Small intestine (tissue), 7 donors: ENCODE results near the gene RETREG1. TPM values are rescaled to one million over a fixed set of nuclear protein-coding genes. Genes with fewer than 3 reads are reported as not detected.

Source experiments
- DNase-seq, 2 donors: peaks; one replicate each; pipeline versions ENCODE4 v3.0.0 to v3.0.0-alpha.2; 2013
- FAIRE-seq: peaks from 2 replicates; lab custom pipeline; 2012; peaks lifted over from hg19 to GRCh38; lab: Jason Lieb, UNC
- H3K27ac ChIP-seq, 3 donors: one replicate each; pipeline ENCODE4 v1.5.1; 2013; ENCODE audit warnings: low read length in 2 of 3, mild to moderate bottlenecking in 2 of 3, control low read depth in 1 of 3, inconsistent platforms in 1 of 3, low read depth in 1 of 3, moderate library complexity in 1 of 3
- H3K27me3 ChIP-seq, 3 donors: one replicate each; pipeline ENCODE4 v1.6.1; 2013; ENCODE audit warnings: low read length in 3 of 3, inconsistent platforms in 1 of 3; ENCODE audit not compliant: control insufficient read depth in 3 of 3, insufficient read depth in 3 of 3
- H3K36me3 ChIP-seq, 3 donors: one replicate each; pipeline ENCODE4 v1.6.1; 2013; ENCODE audit warnings: low read length in 3 of 3, inconsistent platforms in 1 of 3, low read depth in 1 of 3, mild to moderate bottlenecking in 1 of 3, moderate library complexity in 1 of 3; ENCODE audit not compliant: control insufficient read depth in 3 of 3, insufficient read depth in 2 of 3
- H3K4me1 ChIP-seq, 3 donors: one replicate each; pipeline ENCODE4 v1.6.1; 2013; ENCODE audit warnings: low read length in 2 of 3, inconsistent platforms in 1 of 3, low read depth in 1 of 3, mild to moderate bottlenecking in 1 of 3, moderate library complexity in 1 of 3; ENCODE audit not compliant: control insufficient read depth in 3 of 3, insufficient read depth in 2 of 3
- H3K4me3 ChIP-seq, 3 donors: one replicate each; pipeline ENCODE4 v1.5.1; 2013; ENCODE audit warnings: low read length in 3 of 3, control low read depth in 1 of 3, inconsistent platforms in 1 of 3, low read depth in 1 of 3, mild to moderate bottlenecking in 1 of 3, moderate library complexity in 1 of 3
- H3K9me3 ChIP-seq, 2 donors: one replicate each; pipeline ENCODE4 v1.6.1; 2013; ENCODE audit warnings: low read depth in 1 of 2, low read length in 1 of 2; ENCODE audit not compliant: control insufficient read depth in 2 of 2, insufficient read depth in 1 of 2
- WGBS, 3 donors: extraction: QIAGEN DNeasy Blood & Tissue Kit; methylation state at CpG; one replicate each; pipeline ENCODE4 v1.1.7; 2013; 5-methylcytosine and 5-hydroxymethylcytosine counted together
- polyA plus RNA-seq, 4 donors: library from polyadenylated mRNA; stranded (reverse) in 3 of 4; unstranded in 1 of 4; fragments of 200-250 nt in 3 of 4; fragments of 120-200 nt in 1 of 4; gene quantifications; one replicate each; pipeline versions ENCODE4 v1.2.1 to v1.2.3, GENCODE V29; 2013
- donor health status: healthy with polysubstance abuse.
- donor health status: control.
- donor health status: control.
- donor health status: Bipolar disorder and iron deficiency.
- donor health status: healthy.

The RETREG1 gene
- polyA plus RNA-seq, 4 donors = 9.5 to 36.0 (median 18.3) TPM

DNA sequence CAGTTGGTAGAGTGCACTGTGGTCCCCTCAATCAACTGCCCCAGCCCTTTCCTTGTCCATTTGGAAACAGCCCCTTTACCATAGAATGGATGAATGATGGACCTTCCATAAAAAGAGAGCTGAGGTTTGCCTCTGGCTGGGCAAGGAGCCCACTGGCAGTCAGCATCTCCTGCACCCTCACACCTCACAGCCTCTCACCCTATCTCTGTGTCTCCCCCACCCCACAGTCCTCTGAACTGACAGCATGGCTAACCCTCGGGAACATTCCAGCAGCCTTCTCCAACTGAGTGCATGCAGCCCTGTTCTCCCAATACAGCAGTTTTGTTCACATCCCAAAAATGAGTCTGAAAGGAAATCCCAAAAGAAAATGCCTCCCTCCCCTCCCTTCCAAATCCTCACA, 51.7 kb downstream of the RETREG1 start:
- H3K4me3 ChIP-seq = no peak overlapping the region
- DNase-seq (no peak), FAIRE-seq (no peak)
- WGBS, 3 donors = 83 to 96% (median 93%) methylated on average over 1 of the region's 1 CpG
- no peaks in the 10 kb centered on the region for H3K9me3 ChIP-seq
- peaks cover 0 to 5% (median 0%) of the 10 kb centered on the region in 3 donors for H3K36me3 ChIP-seq
- H3K27me3 ChIP-seq = no peaks in the 10 kb centered on the region
- no peaks in the 10 kb centered on the region for H3K4me1 ChIP-seq
- H3K27ac ChIP-seq = no peak overlapping the region

GRCh38 chr5:16564248-16564867, 52.4 kb downstream of the RETREG1 start:
- no peak for DNase-seq
- Histone ChIP-seq H3K4me3 (no peak overlapping the region), H3K27ac (no peak overlapping the region), H3K4me1 (no peaks in the 10 kb centered on the region), H3K9me3 (no peaks in the 10 kb centered on the region), H3K36me3 (peaks cover 0 to 5% (median 0%) of the 10 kb centered on the region in 3 donors), H3K27me3 (no peaks in the 10 kb centered on the region)
- FAIRE-seq = no peak
- WGBS, 3 donors = 79 to 91% (median 86%) methylated on average over 5 of the region's 5 CpGs

GRCh38 chr5:16563686-16564085, 53.1 kb downstream of the RETREG1 start:
- Histone ChIP-seq H3K4me3 (no peak overlapping the region), H3K4me1 (no peaks in the 10 kb centered on the region), H3K9me3 (no peaks in the 10 kb centered on the region), H3K27ac (no peak overlapping the region), H3K27me3 (no peaks in the 10 kb centered on the region), H3K36me3 (peaks cover 0 to 5% (median 0%) of the 10 kb centered on the region in 3 donors)
- FAIRE-seq (peak; percentile 65), DNase-seq (no peak)

DNA sequence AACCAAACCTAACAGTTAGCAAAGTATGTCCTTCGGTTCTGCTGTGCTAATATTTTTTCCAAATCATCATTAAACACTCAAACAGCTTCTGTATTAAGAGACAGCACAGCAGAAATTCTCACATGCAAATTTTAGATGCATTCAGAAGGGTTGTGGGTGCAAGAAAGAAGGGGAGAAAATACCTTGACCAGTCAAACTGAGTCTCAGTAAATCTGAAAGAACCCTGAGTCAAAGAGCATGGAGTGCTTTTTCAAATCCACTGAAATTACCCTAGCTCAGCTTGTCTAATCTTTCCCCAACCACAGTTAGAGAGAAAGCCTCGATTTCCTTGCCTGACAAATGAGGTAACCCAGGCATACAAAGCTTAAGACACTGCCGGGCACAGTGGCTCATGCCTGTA, 55.1 kb downstream of the RETREG1 start:
- no peak overlapping the region for H3K27ac ChIP-seq
- no peaks in the 10 kb centered on the region for H3K27me3 ChIP-seq
- H3K4me3 ChIP-seq = no peak overlapping the region
- H3K36me3 ChIP-seq = no peaks in the 10 kb centered on the region
- whole genome bisulfite sequencing, 3 donors = 83 to 87% (median 86%) methylated on average over 3 of the region's 3 CpGs
- no peak for FAIRE-seq
- H3K4me1 ChIP-seq = no peaks in the 10 kb centered on the region
- H3K9me3 ChIP-seq = no peaks in the 10 kb centered on the region
- no peak for DNase-seq

- Histone ChIP-seq H3K4me1 (no peaks in the 10 kb centered on the region), H3K27me3 (no peaks in the 10 kb centered on the region), H3K4me3 (no peak overlapping the region), H3K27ac (no peak overlapping the region), H3K9me3 (no peaks in the 10 kb centered on the region), H3K36me3 (no peaks in the 10 kb centered on the region)
- DNase-seq (no peak), FAIRE-seq (no peak)
- 88 to 100% (median 94%) methylated on average over 1 of the region's 1 CpG for WGBS, 3 donors
These were observed 57.1 kb downstream of the RETREG1 start for GRCh38 chr5:16559702-16560101.

DNA sequence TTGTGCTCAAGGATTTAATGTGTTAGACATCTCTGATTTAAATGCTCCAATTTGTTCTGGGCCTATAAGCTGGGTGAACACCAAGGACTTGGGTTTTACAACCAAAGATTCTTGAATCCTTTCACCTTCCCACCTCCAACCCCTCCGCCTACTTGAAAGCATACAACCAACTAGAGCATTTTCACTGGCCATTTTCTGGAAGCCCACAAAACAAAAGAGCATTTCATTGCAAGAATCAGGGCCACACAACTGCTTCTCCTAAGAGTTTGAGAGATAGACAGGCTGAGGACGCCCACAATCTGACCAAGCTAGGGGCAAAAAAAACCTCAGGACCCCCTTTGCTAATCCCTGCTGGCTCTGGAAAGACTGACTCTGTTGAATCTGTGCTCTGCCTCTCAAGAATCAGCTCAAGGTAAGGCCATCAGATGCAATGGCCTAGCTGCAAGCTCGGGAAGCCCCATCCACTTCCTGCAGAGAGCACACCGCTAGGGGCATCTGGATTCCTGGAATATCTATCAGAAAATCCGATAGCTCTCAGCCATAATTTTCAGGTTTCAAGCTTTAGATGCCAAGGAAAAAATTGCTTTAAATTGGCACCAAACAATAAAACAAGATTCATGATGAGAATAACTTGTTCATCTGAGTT, 57.7 kb downstream of the RETREG1 start:
- DNase-seq = no peak
- Histone ChIP-seq H3K36me3 (no peaks in the 10 kb centered on the region), H3K27me3 (no peaks in the 10 kb centered on the region), H3K4me3 (no peak overlapping the region), H3K27ac (no peak overlapping the region), H3K4me1 (no peaks in the 10 kb centered on the region), H3K9me3 (no peaks in the 10 kb centered on the region)
- 87 to 94% (median 89%) methylated on average over 5 of the region's 5 CpGs for WGBS, 3 donors
- FAIRE-seq = no peak

GRCh38 chr5:16557477-16557876, 59.3 kb downstream of the RETREG1 start:
- DNase-seq (no peak), FAIRE-seq (no peak)
- no peak overlapping the region for H3K27ac ChIP-seq
- no peaks in the 10 kb centered on the region for H3K9me3 ChIP-seq
- no peaks in the 10 kb centered on the region for H3K4me1 ChIP-seq
- H3K36me3 ChIP-seq = no peaks in the 10 kb centered on the region
- 94 to 97% (median 95%) methylated on average over 4 of the region's 4 CpGs for WGBS, 3 donors
- no peaks in the 10 kb centered on the region for H3K27me3 ChIP-seq
- no peak overlapping the region for H3K4me3 ChIP-seq

GRCh38 chr5:16554110-16554509, 62.7 kb downstream of the RETREG1 start:
- peak in 1 of 2 donors; percentile 74 for DNase-seq
- Histone ChIP-seq H3K9me3 (no peaks in the 10 kb centered on the region), H3K4me1 (no peaks in the 10 kb centered on the region), H3K4me3 (no peak overlapping the region), H3K27me3 (no peaks in the 10 kb centered on the region), H3K36me3 (no peaks in the 10 kb centered on the region), H3K27ac (no peak overlapping the region)
- no peak for FAIRE-seq
- 23 to 72% (median 30%) methylated on average over 8 of the region's 8 CpGs for WGBS, 3 donors
